ENCODE measurements around the gene LGR4. TPM values are rescaled to one million over a fixed set of nuclear protein-coding genes. Genes with fewer than 3 reads are reported as not detected.
A peak's percentile ranks its signal among the peaks of the same experiment; 100 is the strongest.
"Not testable (repeated sequence)": the region's sequence is repeated elsewhere in the genome, so short reads cannot be mapped to it uniquely, and the experiment has no call there.

Gene LGR4
- total RNA-seq, 1 donor from 2014 or later, result 13.0 TPM

DNA sequence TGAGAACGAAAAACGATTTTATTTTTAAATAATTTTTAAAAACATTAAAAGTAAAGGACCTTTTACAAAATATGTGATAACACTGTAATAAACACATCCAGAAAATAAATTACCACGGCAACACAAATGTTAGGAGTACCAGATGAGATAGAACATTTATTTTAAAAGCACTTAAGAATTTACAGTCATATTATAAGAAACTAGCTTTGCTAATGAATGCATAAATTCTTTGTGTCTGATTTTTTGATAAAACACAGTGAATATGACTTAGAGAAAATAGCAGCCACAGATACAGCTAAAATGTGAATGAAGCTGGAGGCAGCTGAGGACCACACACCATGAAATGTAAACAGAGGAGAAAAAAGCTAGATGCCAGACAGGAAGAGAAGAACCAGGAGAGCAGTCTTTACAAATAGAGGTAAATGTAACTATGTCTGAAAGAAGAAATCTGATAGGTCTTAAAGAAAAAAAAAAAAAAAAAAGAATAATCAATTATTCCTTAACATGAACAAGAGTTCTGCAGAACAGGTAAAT is 124.2 kb downstream of the LGR4 start:
- Histone ChIP-seq H3K27me3 (ENCODE audit: low read depth) (no peaks in the 10 kb centered on the region), H3K36me3 (no peaks in the 10 kb centered on the region), H3K27ac (replicated peaks) (no peak overlapping the region), H3K9me3 (replicated peaks) (no peaks in the 10 kb centered on the region), H3K4me3 (no peak overlapping the region), H3K4me1 (peaks cover 21% of the 10 kb centered on the region)
- DNase-seq, result no peak
- intact Hi-C loops (cut with micrococcal nuclease), result no loop called here
- TF ChIP-seq, protein P1, sequence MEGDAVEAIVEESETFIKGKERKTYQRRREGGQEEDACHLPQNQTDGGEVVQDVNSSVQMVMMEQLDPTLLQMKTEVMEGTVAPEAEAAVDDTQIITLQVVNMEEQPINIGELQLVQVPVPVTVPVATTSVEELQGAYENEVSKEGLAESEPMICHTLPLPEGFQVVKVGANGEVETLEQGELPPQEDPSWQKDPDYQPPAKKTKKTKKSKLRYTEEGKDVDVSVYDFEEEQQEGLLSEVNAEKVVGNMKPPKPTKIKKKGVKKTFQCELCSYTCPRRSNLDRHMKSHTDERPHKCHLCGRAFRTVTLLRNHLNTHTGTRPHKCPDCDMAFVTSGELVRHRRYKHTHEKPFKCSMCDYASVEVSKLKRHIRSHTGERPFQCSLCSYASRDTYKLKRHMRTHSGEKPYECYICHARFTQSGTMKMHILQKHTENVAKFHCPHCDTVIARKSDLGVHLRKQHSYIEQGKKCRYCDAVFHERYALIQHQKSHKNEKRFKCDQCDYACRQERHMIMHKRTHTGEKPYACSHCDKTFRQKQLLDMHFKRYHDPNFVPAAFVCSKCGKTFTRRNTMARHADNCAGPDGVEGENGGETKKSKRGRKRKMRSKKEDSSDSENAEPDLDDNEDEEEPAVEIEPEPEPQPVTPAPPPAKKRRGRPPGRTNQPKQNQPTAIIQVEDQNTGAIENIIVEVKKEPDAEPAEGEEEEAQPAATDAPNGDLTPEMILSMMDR (IDR thresholded peaks at IDR 0.05; ENCODE audit: borderline replicate concordance), result no peak

DNA sequence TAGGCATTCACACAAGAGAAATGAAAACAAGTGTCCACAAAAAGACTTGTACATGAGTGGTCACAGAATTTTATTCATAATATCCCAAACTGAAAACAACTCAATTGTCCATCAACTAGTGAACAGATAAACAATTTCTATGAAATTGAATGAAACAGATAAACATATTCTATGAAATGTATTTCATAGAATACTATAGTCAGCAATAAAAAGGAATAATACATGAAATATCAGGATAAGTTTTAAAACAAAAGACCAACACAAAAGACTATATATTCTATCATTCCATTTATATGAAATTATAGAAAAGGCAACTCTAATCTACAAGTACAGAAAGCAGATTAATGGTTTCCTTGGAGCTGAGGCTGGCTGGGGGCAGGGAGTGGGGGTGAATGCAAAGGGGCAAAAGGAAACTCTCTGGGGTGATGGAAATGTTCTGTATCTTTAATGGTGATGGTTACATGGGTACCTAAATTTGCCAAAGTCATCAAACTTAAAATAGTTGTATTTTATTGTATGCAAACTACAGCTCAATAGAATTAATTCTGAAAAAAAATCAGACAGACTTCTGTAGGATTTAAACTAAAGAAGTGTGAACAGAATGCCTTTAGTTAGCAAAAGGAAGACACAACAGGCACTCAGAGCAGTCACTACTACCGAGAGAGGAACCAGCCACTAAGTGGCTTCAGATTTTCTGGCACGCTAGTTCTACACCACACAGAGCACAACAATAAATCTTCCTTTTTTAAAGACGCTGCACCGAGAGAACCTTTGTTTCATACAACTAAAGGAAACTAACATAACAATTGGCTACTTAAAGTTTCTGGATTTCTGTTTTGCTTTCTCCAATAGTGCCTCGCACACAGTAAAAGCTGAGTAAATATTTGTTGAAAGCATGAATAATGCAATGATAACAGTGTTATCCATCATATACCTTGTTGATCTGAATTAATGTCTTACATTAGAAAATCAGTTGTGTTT is 124.9 kb downstream of the LGR4 start:
- H3K4me1 ChIP-seq, result peaks cover 21% of the 10 kb centered on the region
- H3K9me3 ChIP-seq (replicated peaks), result no peaks in the 10 kb centered on the region
- DNase-seq, result no peak
- no peaks in the 10 kb centered on the region for H3K36me3 ChIP-seq
- H3K4me3 ChIP-seq, result no peak overlapping the region
- no peaks in the 10 kb centered on the region for H3K27me3 ChIP-seq (ENCODE audit: low read depth)
- TF ChIP-seq, protein P1 (IDR thresholded peaks at IDR 0.05; ENCODE audit: borderline replicate concordance), result no peak
- intact Hi-C loops (cut with micrococcal nuclease), result no loop called here
- no peak overlapping the region for H3K27ac ChIP-seq (replicated peaks)

DNA sequence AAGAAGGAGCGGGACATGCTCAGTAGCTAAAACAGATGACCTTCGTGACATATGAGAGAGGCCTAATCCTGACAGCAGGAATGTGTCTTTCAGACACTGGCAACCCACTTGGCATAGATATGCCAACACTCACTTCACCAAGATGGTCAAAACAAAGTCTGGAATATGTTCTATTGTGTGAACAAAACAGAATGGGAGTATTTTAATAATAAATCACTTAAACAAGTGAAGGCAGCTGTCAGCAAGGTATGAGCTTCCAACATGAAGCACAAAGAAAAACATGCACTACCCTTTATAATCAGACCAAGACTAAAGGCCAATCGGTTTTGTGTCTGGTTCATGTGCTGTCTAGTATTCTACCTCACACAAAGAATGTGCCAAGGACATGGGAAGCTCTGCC is 132.6 kb downstream of the LGR4 start:
- intact Hi-C loops (cut with micrococcal nuclease), result no loop called here
- DNase-seq, result no peak
- H3K27me3 ChIP-seq (ENCODE audit: low read depth), result no peaks in the 10 kb centered on the region
- TF ChIP-seq, protein P1 (IDR thresholded peaks at IDR 0.05; ENCODE audit: borderline replicate concordance), result no peak
- peaks cover 12% of the 10 kb centered on the region for H3K4me1 ChIP-seq
- no peaks in the 10 kb centered on the region for H3K9me3 ChIP-seq (replicated peaks)
- H3K27ac ChIP-seq (replicated peaks), result peak overlapping the region; percentile 42
- H3K36me3 ChIP-seq, result no peaks in the 10 kb centered on the region
- no peak overlapping the region for H3K4me3 ChIP-seq

DNA sequence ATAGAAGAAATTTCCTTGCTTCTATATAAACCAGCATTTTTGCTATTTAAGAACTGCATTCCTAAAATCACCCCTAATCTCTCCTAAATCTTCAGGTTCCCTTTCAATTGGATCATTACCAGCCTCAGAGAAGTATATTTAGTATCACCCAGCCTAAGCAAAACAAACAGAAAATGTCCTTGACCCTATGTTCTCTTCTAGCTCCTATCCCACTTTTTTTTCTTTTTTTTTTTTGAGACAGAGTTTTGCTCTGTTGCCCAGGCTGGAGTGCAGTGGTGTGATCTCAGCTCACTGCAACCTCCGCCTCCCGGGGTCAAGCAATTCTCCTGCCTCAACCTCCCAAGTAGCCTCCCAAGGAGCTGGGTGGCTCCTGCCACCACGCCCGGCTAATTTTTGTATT is 137.8 kb downstream of the LGR4 start:
- H3K27me3 ChIP-seq (ENCODE audit: low read depth); H3K36me3 ChIP-seq; H3K9me3 ChIP-seq (replicated peaks); H3K4me1 ChIP-seq; intact Hi-C loops (cut with micrococcal nuclease); DNase-seq; H3K27ac ChIP-seq (replicated peaks); H3K4me3 ChIP-seq: not testable (repeated sequence)

DNA sequence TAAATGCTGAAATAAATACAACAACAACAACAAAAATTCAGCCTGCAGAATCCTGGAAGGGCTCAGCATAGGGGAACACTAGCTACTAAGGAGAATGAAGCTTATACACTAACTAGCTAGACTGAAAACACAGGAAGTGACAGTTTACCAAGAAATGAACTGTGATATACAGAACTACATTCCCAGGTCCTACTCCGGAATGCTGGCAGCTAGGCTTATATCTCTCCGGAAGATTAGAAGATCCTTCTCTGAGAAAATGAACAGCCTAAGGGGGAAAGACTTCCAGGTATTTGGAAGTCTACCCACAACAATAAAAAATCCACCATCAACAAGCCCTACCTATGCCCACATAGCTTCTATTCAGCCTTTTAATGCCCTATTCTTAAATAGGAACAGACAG is 140.6 kb downstream of the LGR4 start:
- TF ChIP-seq, protein P1 (IDR thresholded peaks at IDR 0.05; ENCODE audit: borderline replicate concordance), result no peak
- Histone ChIP-seq H3K4me3 (no peak overlapping the region), H3K4me1 (no peaks in the 10 kb centered on the region), H3K36me3 (no peaks in the 10 kb centered on the region), H3K27me3 (ENCODE audit: low read depth) (no peaks in the 10 kb centered on the region), H3K27ac (replicated peaks) (no peak overlapping the region), H3K9me3 (replicated peaks) (peaks cover under 1% of the 10 kb centered on the region)
- no peak for DNase-seq
- intact Hi-C loops (cut with micrococcal nuclease), result no loop called here
